GM12872 (cell line): ENCODE results near the gene CHRNB2.

ENCODE experiments used
- TF ChIP-seq, protein P1 (sequence below): IDR thresholded peaks from 3 replicates; pipeline ENCODE4 v1.5.1; 2011; ENCODE audit warnings: low read depth, mild to moderate bottlenecking, low read length, moderate library complexity; ENCODE audit not compliant: insufficient read depth

CHRNB2 gene

DNA sequence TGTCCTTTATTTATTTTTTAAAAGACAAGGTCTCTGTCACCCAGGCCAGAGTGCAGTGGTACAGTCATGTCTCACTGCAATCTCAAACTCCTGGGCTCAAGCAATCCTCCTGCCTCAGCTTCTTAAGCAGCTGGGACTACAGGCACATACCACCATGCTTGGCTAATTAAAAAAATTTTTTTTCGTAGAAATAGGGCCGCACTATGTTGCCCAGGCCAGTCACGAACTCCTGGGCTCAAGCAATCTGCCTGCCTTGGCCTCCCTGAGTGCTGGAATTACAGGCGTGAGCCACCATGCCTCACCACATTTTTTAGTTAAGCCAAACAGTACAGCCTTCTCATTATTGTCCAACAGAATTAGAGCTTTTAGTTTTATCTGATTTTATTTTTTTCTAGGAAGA lies 47.8 kb downstream of the CHRNB2 start:
- TF ChIP-seq, protein P1, sequence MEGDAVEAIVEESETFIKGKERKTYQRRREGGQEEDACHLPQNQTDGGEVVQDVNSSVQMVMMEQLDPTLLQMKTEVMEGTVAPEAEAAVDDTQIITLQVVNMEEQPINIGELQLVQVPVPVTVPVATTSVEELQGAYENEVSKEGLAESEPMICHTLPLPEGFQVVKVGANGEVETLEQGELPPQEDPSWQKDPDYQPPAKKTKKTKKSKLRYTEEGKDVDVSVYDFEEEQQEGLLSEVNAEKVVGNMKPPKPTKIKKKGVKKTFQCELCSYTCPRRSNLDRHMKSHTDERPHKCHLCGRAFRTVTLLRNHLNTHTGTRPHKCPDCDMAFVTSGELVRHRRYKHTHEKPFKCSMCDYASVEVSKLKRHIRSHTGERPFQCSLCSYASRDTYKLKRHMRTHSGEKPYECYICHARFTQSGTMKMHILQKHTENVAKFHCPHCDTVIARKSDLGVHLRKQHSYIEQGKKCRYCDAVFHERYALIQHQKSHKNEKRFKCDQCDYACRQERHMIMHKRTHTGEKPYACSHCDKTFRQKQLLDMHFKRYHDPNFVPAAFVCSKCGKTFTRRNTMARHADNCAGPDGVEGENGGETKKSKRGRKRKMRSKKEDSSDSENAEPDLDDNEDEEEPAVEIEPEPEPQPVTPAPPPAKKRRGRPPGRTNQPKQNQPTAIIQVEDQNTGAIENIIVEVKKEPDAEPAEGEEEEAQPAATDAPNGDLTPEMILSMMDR: no peak

DNA sequence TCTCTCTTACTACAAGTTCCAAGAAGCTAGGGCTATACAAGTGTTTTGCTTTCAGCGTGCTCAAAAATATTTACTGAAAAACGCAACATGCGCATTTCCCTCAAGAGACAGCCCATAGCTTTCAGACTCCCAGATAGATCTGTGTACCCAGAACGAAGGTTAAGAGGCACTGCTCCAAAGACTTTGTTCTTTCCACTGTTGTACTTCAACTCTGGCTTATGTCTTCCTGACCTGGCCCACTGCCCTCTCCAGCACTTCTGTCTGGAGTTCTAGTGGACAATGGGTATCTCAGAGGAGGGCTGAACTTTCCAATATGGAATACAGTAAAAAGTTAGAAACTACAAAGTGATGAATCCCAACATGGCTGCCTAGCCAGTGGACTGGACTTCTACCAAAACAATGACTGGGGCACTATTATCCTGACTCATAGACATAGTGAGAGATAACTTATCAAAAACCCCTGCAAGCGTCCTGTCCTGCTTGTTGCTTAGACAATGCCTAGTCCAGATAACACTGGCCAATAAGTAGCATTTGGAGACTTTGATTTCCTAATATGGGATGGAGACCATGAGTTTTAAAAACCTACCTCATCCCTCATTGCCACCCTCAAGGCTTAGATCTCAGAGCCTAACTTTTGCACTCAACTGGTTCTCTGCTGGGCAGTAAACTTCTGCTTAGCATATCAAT lies 49.2 kb downstream of the CHRNB2 start:
- TF ChIP-seq, protein P1: no peak

DNA sequence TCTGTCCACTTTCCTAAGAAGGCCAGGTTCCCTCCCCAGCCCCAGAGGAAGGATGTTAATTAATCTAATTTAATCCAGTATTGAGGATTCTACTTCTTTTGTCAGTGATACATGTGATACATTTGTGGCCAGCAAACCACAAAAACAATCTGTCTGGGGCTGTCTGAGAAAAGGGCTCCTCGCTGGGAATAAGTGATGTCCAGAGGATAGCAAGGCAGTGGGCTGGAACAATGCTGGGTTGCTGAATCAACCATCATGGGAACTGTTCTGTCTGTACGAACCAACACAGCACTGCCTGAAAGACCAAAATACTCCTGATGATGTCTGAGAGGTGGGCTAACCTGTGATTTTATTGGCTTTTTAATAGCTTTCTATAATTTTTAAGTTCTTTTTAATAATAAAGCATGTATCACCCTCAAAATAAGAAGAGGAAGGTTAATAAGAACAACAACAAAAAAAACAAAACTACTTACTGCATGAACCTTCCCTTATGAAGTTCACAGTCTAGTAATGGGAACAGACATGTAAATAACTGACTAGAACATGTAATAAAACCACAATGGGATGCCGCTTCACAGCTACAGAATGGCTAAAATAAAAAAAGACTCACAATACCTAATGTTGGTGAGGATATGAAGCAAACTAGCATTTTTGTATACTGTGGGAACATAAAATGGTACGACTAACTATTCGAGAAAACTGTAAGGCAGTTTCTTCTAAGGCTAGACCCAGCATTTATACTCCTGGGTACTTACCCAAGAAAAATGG lies 51.8 kb downstream of the CHRNB2 start:
- TF ChIP-seq, protein P1: no peak

DNA sequence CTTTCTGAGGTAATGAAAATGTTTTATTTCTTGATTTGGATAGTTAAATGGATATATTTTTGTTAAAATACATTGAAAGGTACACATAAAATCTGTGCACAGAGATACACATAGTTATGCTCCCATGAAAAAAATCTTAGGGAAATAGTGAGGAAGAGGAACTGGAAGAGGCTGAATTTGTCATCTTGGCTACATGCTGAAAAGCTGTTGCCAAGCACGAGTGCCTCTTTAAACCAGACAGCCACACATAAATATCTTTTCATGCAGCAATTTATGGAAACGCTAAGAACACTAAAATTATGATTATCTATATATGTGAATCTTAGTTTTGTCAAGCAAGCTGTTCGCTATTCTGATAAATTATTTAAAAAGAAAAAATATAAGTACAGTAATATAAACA lies 53.2 kb downstream of the CHRNB2 start:
- TF ChIP-seq, protein P1: no peak

DNA sequence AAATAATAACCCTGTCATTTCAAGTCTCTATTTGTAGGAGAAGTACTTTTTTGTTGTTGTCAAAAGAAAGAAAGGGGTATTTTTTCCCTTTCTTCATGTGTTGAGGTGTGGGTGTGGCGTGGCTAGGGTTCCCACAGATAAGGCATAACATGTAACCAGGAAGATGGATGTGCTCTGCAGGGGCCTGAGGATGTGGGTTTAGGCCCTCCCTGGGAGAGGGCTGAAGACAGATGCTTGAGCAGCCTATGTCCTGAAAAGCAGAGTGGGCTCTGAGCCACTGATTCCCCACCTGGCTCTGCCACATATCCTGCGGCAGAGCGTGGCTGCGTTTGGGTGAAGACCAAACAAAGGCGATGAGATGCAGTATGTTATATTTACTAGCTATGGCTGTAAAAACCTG lies 54.3 kb downstream of the CHRNB2 start:
- TF ChIP-seq, protein P1: no peak

DNA sequence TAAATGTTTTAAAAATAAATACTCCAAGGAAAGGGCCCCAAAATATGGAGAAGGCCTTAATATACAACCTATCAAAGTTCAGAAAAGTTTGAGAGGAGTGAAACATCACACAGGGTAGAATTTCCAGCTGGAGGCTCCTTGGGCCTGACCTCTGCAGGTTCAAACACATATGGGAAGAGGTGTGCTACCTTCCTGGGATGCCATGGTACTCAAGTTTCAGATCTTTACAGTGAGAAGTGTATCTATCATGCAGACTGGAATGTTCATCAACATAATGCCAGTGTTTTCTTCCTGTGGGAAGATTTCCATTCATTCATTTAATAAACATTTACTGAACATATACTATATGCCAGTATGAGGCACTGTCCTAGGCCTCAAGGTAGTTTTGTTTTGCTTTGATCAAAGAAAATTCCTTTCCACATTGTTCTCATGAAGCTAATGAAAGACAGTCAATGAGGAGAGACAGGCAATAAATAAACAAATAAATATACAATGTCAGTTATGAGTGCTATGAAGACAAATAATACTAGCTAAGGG lies 55.0 kb downstream of the CHRNB2 start:
- TF ChIP-seq, protein P1: no peak

DNA sequence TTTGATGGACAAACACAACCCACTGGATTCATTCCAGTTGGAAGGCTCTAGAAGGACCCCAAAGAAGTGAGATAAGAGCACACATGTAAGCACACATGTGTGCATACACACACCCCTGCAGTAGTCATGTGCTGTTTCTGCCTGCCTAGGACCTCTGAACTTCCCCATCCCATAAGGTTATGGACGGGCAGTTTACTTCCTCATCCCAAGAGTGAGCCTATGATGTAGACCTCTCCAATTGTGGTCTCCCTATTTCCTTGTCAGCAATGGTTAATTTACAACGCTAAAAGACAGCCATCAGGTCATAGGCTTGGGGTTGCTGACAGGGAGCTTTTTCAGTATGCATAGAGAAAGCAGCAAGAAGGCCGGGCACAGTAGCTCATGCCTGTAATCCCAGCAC lies 55.8 kb downstream of the CHRNB2 start:
- TF ChIP-seq, protein P1: no peak
